RWPE1 (cell line): Measurements from ENCODE around the gene RHCE.
"Not testable (repeated sequence)": the region's sequence is repeated elsewhere in the genome, so short reads cannot be mapped to it uniquely, and the experiment has no call there.

ENCODE experiments used
- CTCF ChIA-PET: fragments of 350-600 bp; sonication (Branson Sonifier 250); formaldehyde crosslinking; extraction: SDS; loops from one replicate; lab custom pipeline; 2021; lab: Yijun Ruan, JAX
- POLR2A ChIA-PET: fragments of 400-600 bp; formaldehyde crosslinking; extraction: SDS; loops from one replicate; lab custom pipeline; 2020; ENCODE audit warnings: antibody characterized with exemption; ENCODE audit not compliant: low non-redundant PET; lab: Yijun Ruan, JAX
- DNase-seq: peaks from one replicate; pipeline ENCODE4 v3.0.0; 2012; ENCODE audit warnings: low spot score
- H3K27ac ChIP-seq: fragments of 450-650 bp; 2 replicates; pipeline ENCODE4 v1.5.1; 2017

Gene RHCE

DNA sequence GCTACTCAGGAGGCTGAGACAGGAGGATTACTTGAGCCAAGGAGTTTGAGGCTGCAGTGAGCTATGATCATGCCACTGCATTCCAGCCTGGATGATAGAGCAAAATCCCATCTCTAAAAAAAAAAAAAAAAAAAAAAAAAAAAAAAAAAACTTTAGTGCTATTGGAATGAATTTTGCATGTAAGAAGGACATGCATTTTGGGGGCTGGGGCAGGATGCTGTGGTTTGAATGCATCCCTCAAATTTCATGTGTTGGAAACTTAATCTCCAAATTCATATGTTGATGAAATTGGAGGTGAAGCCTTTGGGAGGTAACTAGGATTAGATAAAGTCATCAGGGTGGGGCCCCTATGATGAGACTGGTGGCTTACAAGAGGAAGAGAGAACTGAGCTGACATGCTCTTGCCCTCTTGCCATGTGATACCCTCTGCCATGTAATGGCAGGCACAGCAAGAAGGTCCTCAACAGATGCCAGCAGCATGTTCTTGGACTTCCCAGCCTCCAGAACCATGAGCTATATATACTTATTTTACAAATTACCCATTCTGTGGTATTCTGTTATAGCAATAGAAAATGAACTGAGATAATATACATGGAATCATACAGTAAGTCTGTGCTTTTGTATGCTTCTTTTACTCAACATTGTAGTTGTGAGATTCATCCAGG is 107.7 kb downstream of the RHCE start:
- POLR2A ChIA-PET, CTCF ChIA-PET, DNase-seq, H3K27ac ChIP-seq: not testable (repeated sequence)
